Stimulated activated CD8-positive, alpha-beta memory T cell treated with anti-CD3 and anti-CD28 coated beads, Interleukin-7, amount 100 ng/mL, for 48 hours (primary cell): Measurements from ENCODE around the gene AGPS.

Source experiments
- DNase-seq, 2 donors: peaks; one replicate each; pipeline ENCODE4 v3.0.0-alpha.2; 2020; ENCODE audit warnings: low read depth in 1 of 2; ENCODE audit errors: extremely low read depth in 1 of 2

AGPS gene

DNA sequence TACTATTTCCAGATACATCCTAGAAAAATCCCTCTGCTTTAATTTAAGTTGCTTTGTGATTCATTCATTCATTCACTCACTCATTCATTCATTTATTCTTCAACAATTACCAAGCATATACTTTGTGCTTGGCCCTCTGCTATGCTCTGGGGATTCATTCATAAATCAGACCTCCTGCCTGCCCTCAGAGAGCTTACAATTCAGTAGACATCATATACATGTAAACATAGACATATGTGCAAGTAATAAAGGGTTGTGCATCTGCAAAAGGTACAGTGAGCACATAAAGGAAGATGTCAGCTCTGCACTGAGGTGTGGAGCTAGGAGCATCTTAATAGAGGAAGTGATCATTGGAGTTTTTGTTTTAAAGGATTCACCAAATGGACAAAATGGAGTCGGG lies 189.4 kb downstream of the AGPS start:
- DNase-seq = no peak

DNA sequence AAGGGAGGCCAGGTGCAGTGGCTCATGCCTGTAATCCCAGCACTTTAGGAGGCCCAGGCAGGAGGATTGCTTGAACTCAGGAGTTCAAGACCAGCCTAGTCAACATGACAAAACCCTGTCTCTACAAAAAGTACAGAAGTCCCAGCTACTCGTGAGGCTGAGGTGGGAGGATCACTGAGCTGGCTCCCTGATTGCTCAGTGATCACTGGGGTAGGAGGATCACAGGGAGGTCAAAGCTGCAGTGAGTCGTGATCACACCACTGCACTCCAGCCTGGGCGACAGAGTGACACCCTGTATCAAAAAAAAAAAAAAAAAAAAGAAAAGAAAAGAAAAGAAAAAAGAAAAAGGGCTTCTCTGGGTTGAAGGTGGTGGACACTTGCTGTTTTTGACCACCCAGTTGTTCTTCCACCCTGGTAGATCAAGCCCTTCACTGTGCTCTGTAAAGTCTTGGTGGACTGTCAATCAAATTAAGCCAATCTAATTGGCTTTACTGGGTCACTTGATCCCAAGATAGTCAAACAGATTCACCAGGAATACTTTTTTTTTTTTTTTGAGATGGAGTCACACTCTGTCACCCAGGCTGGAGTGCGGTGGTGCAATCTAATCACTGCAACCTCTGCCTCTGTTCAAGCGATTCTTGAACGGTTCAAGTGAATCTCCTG lies 191.6 kb downstream of the AGPS start:
- no peak for DNase-seq

DNA sequence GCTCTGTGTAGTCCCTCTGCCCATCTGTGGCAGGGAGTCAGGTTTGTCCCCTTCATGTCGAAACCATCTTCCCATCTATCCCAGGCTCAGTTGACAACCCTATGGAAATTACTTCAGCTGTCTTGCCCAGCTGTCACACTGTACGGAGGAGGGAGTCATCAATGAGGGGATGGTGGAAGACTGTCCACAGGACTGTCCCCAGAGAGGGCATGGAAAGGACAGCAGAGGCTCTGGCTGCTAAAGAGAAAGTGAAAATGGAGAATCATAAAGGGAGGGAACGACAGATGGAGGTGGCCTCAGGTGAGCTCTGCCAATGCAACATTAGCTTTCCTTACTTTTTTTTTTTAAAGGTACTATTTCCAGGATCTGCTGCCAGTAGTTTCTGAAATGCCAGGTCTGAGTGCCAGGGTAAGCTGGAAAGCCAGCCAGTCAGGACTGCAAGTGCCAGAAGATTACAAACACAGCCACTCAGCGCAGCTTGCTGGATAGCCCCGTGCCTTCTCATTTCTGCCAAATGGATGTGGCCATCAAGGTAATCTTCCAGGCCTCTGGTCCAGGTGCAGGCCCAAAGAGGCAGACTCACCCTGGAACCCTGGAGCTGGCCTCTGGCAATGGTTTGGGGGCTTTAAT lies 192.8 kb downstream of the AGPS start:
- DNase-seq = no peak

DNA sequence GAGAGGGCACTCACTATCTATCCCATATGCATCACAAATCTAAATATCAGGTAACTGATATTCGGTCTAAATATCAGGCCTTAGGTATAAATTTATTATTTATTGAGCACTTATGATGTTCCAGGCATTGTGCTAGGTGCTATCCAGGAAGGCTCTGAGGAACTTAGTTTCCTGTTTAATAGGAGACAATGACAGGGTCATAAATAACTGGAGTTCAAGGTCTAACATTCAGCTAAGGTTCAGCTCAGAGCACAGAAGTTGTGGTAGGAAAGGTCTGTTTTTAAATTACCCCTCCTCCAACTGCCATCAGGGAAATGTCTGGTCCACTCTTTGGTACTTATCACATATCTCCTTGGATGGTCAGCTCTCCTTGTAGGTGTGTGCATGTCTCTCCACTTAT lies 193.6 kb downstream of the AGPS start:
- no peak for DNase-seq

DNA sequence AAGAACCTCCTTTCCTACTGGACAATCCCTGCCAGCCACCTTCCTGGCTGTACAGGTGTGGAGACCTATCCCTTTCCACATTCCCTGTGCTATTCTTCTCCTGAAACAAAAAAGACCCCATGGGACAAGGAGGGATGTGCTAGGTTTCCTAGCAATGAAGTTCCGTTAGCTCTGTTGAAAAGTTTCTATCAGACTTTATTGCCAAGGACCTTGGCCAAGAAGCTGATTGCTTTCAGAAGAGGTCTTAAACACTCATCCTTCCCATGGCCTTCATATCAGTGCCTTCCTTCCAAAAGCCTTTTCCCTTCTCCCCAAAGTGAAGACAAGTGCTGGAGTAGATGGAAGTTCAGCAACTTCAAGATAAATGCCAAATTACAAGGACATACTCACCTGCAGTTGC lies 194.8 kb downstream of the AGPS start:
- no peak for DNase-seq

DNA sequence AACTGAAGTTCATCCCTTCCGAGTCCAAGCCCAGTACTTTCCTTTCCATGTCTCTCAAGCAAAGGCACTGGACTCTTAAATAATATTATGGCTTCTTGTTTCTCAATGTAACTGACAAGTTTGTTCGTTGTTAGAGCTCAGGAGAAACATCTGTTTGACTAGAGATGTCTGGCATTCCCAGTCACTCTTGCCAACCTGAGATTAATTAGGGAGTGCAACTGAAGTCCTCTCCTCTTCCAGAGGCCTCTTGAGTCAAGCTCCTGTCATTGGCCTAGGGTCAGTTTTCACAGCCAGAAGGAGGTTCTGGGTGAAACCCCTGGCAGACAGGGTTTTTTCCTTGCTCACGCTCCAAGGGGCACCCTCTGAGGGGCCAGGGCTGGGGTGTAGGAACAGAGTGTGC lies 196.1 kb downstream of the AGPS start:
- DNase-seq = no peak

DNA sequence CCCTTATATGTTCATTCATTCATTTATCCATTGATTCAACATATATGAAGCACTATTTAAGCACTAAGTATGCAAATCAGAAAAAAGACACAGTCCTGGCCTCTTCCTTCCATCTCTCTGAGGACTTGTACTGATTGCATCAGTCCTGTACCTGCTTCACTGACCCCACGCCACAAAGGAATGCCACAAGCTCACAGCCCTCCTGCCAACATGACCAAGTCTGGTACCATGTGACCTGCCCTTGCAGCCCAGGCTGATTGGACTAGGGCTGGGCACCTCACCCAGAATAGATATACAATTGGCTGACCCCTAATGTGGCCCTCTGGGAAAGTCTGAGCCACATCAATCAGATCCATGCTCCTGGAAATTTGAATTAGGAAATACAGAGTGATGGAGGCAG lies 196.6 kb downstream of the AGPS start:
- DNase-seq = no peak

DNA sequence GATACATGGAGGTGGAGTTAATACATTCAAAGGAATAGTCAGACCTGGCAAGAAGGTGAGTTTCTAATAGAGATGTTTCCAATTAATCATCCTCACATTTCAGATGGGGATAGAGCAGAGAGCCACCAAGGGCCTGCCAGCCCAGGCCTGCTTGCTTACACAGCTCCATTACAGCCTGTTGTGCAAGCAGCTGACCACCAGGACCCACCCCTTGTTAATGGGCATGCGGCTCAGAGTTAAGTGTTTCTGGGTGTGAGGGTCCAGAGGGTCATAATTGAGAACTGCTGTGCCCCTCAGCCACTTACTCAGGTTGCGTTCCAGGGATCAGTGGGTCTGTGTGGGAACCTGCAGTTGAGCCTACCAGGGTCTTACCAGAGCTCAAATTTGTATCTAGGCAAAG lies 199.8 kb downstream of the AGPS start:
- no peak for DNase-seq

DNA sequence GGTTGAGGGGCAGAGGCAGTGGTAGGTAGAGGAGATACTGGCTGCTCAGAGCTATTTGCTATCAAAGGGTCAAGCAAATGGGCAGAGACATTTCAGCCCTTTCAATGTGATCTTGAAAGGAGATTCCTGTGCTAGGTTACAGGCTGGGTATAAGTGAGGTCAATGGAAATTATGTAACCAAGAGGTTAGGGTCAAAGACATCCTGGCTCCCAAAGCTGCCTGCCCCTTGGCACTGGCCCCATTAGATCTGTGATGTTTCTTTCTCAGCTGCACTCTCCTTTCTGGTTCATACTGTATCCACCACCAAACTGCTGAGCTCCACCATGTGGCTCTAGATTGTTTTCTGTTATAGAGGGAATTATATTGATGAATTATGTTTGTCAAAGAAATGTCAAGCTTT lies 200.4 kb downstream of the AGPS start:
- no peak for DNase-seq

DNA sequence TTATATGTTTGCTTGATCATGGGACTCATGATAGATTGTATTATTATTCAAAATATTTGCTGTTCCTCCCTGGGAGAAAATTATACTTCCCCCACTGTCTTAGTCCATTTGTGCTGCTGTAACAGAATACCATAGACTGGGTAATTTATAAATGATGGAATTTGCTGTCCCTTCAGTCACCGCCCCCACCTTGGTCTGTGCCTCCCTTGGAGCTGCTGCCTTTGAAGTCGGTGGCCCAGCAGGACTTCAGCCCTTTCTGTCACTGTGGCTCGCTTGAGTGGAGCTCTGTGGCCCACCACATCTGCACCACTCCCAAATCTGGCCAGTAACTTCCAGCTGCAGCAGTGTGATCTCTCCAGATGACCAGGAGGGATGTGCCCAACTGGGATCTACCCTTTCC lies 200.8 kb downstream of the AGPS start:
- no peak for DNase-seq
